SK-N-SH (cell line): ENCODE data around the gene FCHSD2.

ENCODE experiments used
- EP300 ChIP-seq, 2 experiments: IDR thresholded peaks; 2 replicates each; pipeline versions ENCODE4 v1.4.0 to v1.6.1; 2012; ENCODE audit warnings: borderline replicate concordance in 1 of 2, low read depth in 1 of 2, low read length in 1 of 2
- GABPA ChIP-seq: IDR thresholded peaks from 2 replicates; pipeline ENCODE4 v1.4.0; 2012; ENCODE audit warnings: low read depth, mild to moderate bottlenecking
- MXI1 ChIP-seq: IDR thresholded peaks from 2 replicates; pipeline ENCODE4 v1.6.1; 2012; ENCODE audit warnings: mild to moderate bottlenecking, low read depth, low read length, improper control_type of control experiment
- RAD21 ChIP-seq: IDR thresholded peaks from 2 replicates; pipeline ENCODE4 v1.6.1; 2012; ENCODE audit warnings: mild to moderate bottlenecking, low read length
- RFX5 ChIP-seq: IDR thresholded peaks from 2 replicates; pipeline ENCODE4 v1.6.1; 2012; ENCODE audit warnings: mild to moderate bottlenecking, improper control_type of control experiment, low read length
- SMC3 ChIP-seq: IDR thresholded peaks from 2 replicates; pipeline ENCODE4 v1.6.1; 2012; ENCODE audit warnings: low read depth, low read length, improper control_type of control experiment
- TAF1 ChIP-seq: IDR thresholded peaks from 2 replicates; pipeline ENCODE4 v1.6.1; 2012; ENCODE audit warnings: low read depth, mild to moderate bottlenecking, low read length, moderate library complexity, borderline replicate concordance
- YY1 ChIP-seq: IDR thresholded peaks from 2 replicates; pipeline ENCODE4 v1.4.0; 2012; ENCODE audit warnings: low read depth, mild to moderate bottlenecking
- TF ChIP-seq, protein P1 (sequence below): fragments of 200-600 bp; sonication (generic); IDR thresholded peaks from 2 replicates; pipeline ENCODE4 v1.6.1; 2017; ENCODE audit warnings: antibody characterized with exemption, mild to moderate bottlenecking, moderate library complexity
- TF ChIP-seq, protein P2 (sequence below): IDR thresholded peaks from 2 replicates; pipeline ENCODE4 v1.4.0; 2012; ENCODE audit warnings: low read depth, borderline replicate concordance
- TF ChIP-seq, protein P3 (sequence below): fragments of 150-350 bp; IDR thresholded peaks from 2 replicates; pipeline ENCODE4 v1.6.1; 2016; ENCODE audit warnings: mild to moderate bottlenecking, low read depth, low read length
- TF ChIP-seq, protein P4 (sequence below): IDR thresholded peaks from 2 replicates; pipeline ENCODE4 v1.6.1; 2012; ENCODE audit warnings: mild to moderate bottlenecking, low read depth, low read length, moderate library complexity

DNA sequence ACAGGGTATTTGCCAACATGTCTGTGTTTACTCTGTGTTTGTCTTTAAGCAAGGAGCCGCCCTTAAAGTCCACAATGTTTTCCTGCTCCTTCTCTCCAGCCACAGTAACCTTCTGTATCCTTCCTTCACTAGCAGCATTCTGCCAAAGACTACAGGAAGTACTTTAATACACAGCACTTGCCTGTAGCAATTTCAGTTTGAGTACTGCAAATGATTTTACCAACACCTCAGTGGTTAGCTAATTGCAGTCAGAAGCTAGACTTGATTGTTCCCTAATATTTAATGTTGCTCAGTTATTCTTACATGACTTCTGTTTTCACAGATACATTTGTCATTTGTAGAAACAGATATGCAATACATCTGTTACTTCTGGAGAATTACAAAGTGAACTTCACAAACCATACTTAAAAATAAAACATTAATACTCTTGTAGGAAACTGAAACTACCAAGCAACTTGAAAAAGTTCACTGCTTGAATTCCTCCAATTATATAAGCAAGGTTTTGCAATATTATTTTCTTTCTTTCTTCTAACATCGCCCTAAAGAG lies 69.1 kb downstream of the FCHSD2 start:
- no peak for TF ChIP-seq TAF1
- TF ChIP-seq, protein P1, sequence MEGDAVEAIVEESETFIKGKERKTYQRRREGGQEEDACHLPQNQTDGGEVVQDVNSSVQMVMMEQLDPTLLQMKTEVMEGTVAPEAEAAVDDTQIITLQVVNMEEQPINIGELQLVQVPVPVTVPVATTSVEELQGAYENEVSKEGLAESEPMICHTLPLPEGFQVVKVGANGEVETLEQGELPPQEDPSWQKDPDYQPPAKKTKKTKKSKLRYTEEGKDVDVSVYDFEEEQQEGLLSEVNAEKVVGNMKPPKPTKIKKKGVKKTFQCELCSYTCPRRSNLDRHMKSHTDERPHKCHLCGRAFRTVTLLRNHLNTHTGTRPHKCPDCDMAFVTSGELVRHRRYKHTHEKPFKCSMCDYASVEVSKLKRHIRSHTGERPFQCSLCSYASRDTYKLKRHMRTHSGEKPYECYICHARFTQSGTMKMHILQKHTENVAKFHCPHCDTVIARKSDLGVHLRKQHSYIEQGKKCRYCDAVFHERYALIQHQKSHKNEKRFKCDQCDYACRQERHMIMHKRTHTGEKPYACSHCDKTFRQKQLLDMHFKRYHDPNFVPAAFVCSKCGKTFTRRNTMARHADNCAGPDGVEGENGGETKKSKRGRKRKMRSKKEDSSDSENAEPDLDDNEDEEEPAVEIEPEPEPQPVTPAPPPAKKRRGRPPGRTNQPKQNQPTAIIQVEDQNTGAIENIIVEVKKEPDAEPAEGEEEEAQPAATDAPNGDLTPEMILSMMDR, result no peak
- TF ChIP-seq GABPA, result no peak
- TF ChIP-seq RAD21, result no peak
- TF ChIP-seq, protein P2, sequence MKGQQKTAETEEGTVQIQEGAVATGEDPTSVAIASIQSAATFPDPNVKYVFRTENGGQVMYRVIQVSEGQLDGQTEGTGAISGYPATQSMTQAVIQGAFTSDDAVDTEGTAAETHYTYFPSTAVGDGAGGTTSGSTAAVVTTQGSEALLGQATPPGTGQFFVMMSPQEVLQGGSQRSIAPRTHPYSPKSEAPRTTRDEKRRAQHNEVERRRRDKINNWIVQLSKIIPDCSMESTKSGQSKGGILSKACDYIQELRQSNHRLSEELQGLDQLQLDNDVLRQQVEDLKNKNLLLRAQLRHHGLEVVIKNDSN, result no peak
- TF ChIP-seq YY1, result no peak
- no peak for TF ChIP-seq RFX5
- TF ChIP-seq EP300 (IDR thresholded peaks at IDR 0.05; ENCODE audit: borderline replicate concordance in 1 of 2, low read depth in 1 of 2, low read length in 1 of 2), result no peak
- TF ChIP-seq, protein P3, sequence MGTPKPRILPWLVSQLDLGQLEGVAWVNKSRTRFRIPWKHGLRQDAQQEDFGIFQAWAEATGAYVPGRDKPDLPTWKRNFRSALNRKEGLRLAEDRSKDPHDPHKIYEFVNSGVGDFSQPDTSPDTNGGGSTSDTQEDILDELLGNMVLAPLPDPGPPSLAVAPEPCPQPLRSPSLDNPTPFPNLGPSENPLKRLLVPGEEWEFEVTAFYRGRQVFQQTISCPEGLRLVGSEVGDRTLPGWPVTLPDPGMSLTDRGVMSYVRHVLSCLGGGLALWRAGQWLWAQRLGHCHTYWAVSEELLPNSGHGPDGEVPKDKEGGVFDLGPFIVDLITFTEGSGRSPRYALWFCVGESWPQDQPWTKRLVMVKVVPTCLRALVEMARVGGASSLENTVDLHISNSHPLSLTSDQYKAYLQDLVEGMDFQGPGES, result no peak
- no peak for TF ChIP-seq MXI1
- TF ChIP-seq, protein P4, sequence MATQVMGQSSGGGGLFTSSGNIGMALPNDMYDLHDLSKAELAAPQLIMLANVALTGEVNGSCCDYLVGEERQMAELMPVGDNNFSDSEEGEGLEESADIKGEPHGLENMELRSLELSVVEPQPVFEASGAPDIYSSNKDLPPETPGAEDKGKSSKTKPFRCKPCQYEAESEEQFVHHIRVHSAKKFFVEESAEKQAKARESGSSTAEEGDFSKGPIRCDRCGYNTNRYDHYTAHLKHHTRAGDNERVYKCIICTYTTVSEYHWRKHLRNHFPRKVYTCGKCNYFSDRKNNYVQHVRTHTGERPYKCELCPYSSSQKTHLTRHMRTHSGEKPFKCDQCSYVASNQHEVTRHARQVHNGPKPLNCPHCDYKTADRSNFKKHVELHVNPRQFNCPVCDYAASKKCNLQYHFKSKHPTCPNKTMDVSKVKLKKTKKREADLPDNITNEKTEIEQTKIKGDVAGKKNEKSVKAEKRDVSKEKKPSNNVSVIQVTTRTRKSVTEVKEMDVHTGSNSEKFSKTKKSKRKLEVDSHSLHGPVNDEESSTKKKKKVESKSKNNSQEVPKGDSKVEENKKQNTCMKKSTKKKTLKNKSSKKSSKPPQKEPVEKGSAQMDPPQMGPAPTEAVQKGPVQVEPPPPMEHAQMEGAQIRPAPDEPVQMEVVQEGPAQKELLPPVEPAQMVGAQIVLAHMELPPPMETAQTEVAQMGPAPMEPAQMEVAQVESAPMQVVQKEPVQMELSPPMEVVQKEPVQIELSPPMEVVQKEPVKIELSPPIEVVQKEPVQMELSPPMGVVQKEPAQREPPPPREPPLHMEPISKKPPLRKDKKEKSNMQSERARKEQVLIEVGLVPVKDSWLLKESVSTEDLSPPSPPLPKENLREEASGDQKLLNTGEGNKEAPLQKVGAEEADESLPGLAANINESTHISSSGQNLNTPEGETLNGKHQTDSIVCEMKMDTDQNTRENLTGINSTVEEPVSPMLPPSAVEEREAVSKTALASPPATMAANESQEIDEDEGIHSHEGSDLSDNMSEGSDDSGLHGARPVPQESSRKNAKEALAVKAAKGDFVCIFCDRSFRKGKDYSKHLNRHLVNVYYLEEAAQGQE, result no peak
- TF ChIP-seq SMC3, result no peak
